Smooth muscle cell (in vitro differentiated cells): ENCODE measurements around the gene OR2H1. TPM values are rescaled to one million over a fixed set of nuclear protein-coding genes. Genes with fewer than 3 reads are reported as not detected.

Experiments
- DNase-seq: peaks from one replicate; lab custom pipeline; 2025; ENCODE audit not compliant: unreplicated experiment; lab: John Stamatoyannopoulos, UW
- H2AFZ ChIP-seq: fragments of 200-600 bp; sonication (generic); 2 replicates; pipeline ENCODE4 v1.6.0; 2016; ENCODE audit warnings: antibody characterized with exemption, low read depth, mild to moderate bottlenecking
- H3F3A ChIP-seq: fragments of 200-600 bp; sonication (generic); 2 replicates; pipeline ENCODE4 v1.6.0; 2017; ENCODE audit warnings: antibody characterized with exemption, low read depth
- H3K27ac ChIP-seq: fragments of 200-600 bp; sonication (generic); 2 replicates; pipeline ENCODE4 v1.5.1; 2016; ENCODE audit warnings: low read depth, mild to moderate bottlenecking
- H3K27me3 ChIP-seq: fragments of 200-600 bp; sonication (generic); 2 replicates; pipeline ENCODE4 v1.6.1; 2016; ENCODE audit warnings: low read depth, mild to moderate bottlenecking
- H3K36me3 ChIP-seq: fragments of 200-600 bp; sonication (generic); 2 replicates; pipeline ENCODE4 v1.5.1; 2016; ENCODE audit warnings: low read depth
- H3K4me1 ChIP-seq: fragments of 200-600 bp; sonication (generic); 2 replicates; pipeline ENCODE4 v1.5.1; 2016; ENCODE audit warnings: low read depth
- H3K4me2 ChIP-seq: fragments of 200-600 bp; sonication (generic); 2 replicates; pipeline ENCODE4 v1.6.0; 2016; ENCODE audit warnings: mild to moderate bottlenecking
- H3K4me3 ChIP-seq: fragments of 200-600 bp; sonication (generic); 2 replicates; pipeline ENCODE4 v1.5.1; 2016; ENCODE audit warnings: mild to moderate bottlenecking
- H3K79me2 ChIP-seq: fragments of 200-600 bp; sonication (generic); 2 replicates; pipeline ENCODE4 v1.6.0; 2016; ENCODE audit warnings: low read depth, mild to moderate bottlenecking
- H3K9ac ChIP-seq: fragments of 200-600 bp; sonication (generic); 2 replicates; pipeline ENCODE4 v1.6.0; 2016; ENCODE audit warnings: low read depth
- H3K9me3 ChIP-seq: fragments of 200-600 bp; sonication (generic); replicated peaks from 2 replicates; pipeline ENCODE4 v1.5.1; 2016; ENCODE audit warnings: low read depth
- H4K20me1 ChIP-seq: fragments of 200-600 bp; sonication (generic); 2 replicates; pipeline ENCODE4 v1.6.0; 2016; ENCODE audit warnings: low read depth
- WGBS: methylation state at CpG from one replicate; pipeline ENCODE4 v1.1.7; 2016; ENCODE audit warnings: low lambda C conversion rate; 5-methylcytosine and 5-hydroxymethylcytosine counted together
- polyA plus RNA-seq: library from polyadenylated mRNA; unstranded; fragments of >200 nt; fragmentation: Nextera tagmentation; extraction: Ambion mirVana; gene quantifications from 2 replicates; pipeline ENCODE4 v1.2.1, GENCODE V29; 2016
- total RNA-seq: library from RNA; depleted of rRNA; stranded (reverse); fragments of >200 nt; gene quantifications from 2 replicates; pipeline ENCODE4 v1.2.3, GENCODE V29; 2014
- TF ChIP-seq, protein P1 (sequence below): fragments of 200-600 bp; sonication (generic); IDR thresholded peaks from 2 replicates; pipeline ENCODE4 v1.5.1; 2017; ENCODE audit warnings: borderline replicate concordance, mild to moderate bottlenecking, antibody characterized with exemption; ENCODE audit not compliant: insufficient read depth, poor library complexity, severe bottlenecking

Gene OR2H1
- total and polyA plus RNA-seq, 2 experiments from 2014 or later: not detected

- peaks cover 4% of the 10 kb centered on the region for H3F3A ChIP-seq
- 52% methylated on average over 3 of the region's 3 CpGs for WGBS
- no peak overlapping the region for H3K4me2 ChIP-seq
- no peaks in the 10 kb centered on the region for H3K27me3 ChIP-seq
- peak overlapping the region; percentile 48 for H3K27ac ChIP-seq
- TF ChIP-seq, protein P1, sequence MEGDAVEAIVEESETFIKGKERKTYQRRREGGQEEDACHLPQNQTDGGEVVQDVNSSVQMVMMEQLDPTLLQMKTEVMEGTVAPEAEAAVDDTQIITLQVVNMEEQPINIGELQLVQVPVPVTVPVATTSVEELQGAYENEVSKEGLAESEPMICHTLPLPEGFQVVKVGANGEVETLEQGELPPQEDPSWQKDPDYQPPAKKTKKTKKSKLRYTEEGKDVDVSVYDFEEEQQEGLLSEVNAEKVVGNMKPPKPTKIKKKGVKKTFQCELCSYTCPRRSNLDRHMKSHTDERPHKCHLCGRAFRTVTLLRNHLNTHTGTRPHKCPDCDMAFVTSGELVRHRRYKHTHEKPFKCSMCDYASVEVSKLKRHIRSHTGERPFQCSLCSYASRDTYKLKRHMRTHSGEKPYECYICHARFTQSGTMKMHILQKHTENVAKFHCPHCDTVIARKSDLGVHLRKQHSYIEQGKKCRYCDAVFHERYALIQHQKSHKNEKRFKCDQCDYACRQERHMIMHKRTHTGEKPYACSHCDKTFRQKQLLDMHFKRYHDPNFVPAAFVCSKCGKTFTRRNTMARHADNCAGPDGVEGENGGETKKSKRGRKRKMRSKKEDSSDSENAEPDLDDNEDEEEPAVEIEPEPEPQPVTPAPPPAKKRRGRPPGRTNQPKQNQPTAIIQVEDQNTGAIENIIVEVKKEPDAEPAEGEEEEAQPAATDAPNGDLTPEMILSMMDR: no peak
- H3K9me3 ChIP-seq: no peaks in the 10 kb centered on the region
- no peak overlapping the region for H3K4me3 ChIP-seq
- H4K20me1 ChIP-seq: no peaks in the 10 kb centered on the region
- H3K79me2 ChIP-seq: no peaks in the 10 kb centered on the region
- H2AFZ ChIP-seq: no peak overlapping the region
- H3K36me3 ChIP-seq: no peaks in the 10 kb centered on the region
- no peak for DNase-seq
- no peak overlapping the region for H3K9ac ChIP-seq
- H3K4me1 ChIP-seq: peaks cover 4% of the 10 kb centered on the region
Observed at GRCh38 chr6:29451471-29452193, 5.3 kb upstream of the OR2H1 start.

- Histone ChIP-seq H3K36me3 (no peaks in the 10 kb centered on the region), H3K27ac (no peak overlapping the region), H3K4me3 (no peak overlapping the region), H3F3A (no peaks in the 10 kb centered on the region), H2AFZ (no peak overlapping the region), H3K79me2 (no peaks in the 10 kb centered on the region), H3K4me1 (no peaks in the 10 kb centered on the region), H4K20me1 (no peaks in the 10 kb centered on the region), H3K4me2 (no peak overlapping the region), H3K27me3 (no peaks in the 10 kb centered on the region), H3K9me3 (no peaks in the 10 kb centered on the region), H3K9ac (no peak overlapping the region)
- TF ChIP-seq, protein P1: no peak
- WGBS: 81% methylated on average over 5 of the region's 5 CpGs
- DNase-seq: no peak
Observed at GRCh38 chr6:29461021-29461814, 4.3 kb downstream of the OR2H1 start.

- WGBS: 93% methylated on average over 6 of the region's 6 CpGs
- Histone ChIP-seq H3K27ac (no peak overlapping the region), H3K4me3 (no peak overlapping the region), H3K9ac (no peak overlapping the region), H4K20me1 (no peaks in the 10 kb centered on the region), H3K27me3 (no peaks in the 10 kb centered on the region), H3K79me2 (no peaks in the 10 kb centered on the region), H2AFZ (no peak overlapping the region), H3K9me3 (no peaks in the 10 kb centered on the region), H3F3A (no peaks in the 10 kb centered on the region), H3K4me1 (no peaks in the 10 kb centered on the region), H3K36me3 (no peaks in the 10 kb centered on the region), H3K4me2 (no peak overlapping the region)
- no peak for DNase-seq
- TF ChIP-seq, protein P1: no peak
Observed at GRCh38 chr6:29462022-29462421, 5.1 kb downstream of the OR2H1 start.
